ENCODE measurements around the gene SMURF1.

SMURF1 gene

GRCh38 chr7:99180067-99180650 is 36.3 kb upstream of the SMURF1 start:
- no peak overlapping the region for H3K27ac ChIP-seq
- TF ChIP-seq, protein P1, sequence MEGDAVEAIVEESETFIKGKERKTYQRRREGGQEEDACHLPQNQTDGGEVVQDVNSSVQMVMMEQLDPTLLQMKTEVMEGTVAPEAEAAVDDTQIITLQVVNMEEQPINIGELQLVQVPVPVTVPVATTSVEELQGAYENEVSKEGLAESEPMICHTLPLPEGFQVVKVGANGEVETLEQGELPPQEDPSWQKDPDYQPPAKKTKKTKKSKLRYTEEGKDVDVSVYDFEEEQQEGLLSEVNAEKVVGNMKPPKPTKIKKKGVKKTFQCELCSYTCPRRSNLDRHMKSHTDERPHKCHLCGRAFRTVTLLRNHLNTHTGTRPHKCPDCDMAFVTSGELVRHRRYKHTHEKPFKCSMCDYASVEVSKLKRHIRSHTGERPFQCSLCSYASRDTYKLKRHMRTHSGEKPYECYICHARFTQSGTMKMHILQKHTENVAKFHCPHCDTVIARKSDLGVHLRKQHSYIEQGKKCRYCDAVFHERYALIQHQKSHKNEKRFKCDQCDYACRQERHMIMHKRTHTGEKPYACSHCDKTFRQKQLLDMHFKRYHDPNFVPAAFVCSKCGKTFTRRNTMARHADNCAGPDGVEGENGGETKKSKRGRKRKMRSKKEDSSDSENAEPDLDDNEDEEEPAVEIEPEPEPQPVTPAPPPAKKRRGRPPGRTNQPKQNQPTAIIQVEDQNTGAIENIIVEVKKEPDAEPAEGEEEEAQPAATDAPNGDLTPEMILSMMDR (IDR thresholded peaks at IDR 0.05) = no peak
- no peak for TF ChIP-seq ZFX (IDR thresholded peaks at IDR 0.05; ENCODE audit: borderline replicate concordance)

GRCh38 chr7:99177165-99177564 is 33.3 kb upstream of the SMURF1 start:
- TF ChIP-seq ZFX (IDR thresholded peaks at IDR 0.05; ENCODE audit: borderline replicate concordance) = no peak
- no peak overlapping the region for H3K27ac ChIP-seq

- no peak for TF ChIP-seq ZFX (IDR thresholded peaks at IDR 0.05; ENCODE audit: borderline replicate concordance)
- TF ChIP-seq, protein P1 (IDR thresholded peaks at IDR 0.05) = no peak
- no peak overlapping the region for H3K27ac ChIP-seq
Observed at GRCh38 chr7:99173787-99174186, 29.9 kb upstream of the SMURF1 start.

GRCh38 chr7:99171731-99172130 is 27.8 kb upstream of the SMURF1 start:
- TF ChIP-seq, protein P1 (IDR thresholded peaks at IDR 0.05) = no peak
- no peak for TF ChIP-seq ZFX (IDR thresholded peaks at IDR 0.05; ENCODE audit: borderline replicate concordance)

DNA sequence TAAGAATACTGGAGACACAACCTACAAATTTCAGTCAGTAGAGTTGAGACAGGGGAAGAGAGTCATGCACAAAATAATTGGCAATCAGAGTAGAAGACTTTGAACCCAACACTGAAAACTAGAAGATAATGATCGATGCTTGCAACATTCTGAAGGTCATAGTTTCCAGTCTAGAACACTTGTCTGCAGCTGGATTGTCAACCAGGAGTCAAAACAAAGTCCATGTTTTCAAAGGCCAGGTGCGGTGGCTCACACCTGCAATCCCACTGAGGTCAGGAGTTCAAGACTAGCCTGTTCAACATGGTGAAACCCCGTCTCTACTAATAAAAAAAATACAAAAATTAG is 26.8 kb upstream of the SMURF1 start:
- TF ChIP-seq ZFX (IDR thresholded peaks at IDR 0.05; ENCODE audit: borderline replicate concordance) = no peak
- TF ChIP-seq, protein P1 (IDR thresholded peaks at IDR 0.05) = no peak

More at GRCh38 chr7:99171731-99172130, 27.8 kb upstream of the SMURF1 start:
- no peak overlapping the region for H3K27ac ChIP-seq

GRCh38 chr7:99170065-99170729 is 26.3 kb upstream of the SMURF1 start:
- TF ChIP-seq, protein P1 (IDR thresholded peaks at IDR 0.05) = no peak
- TF ChIP-seq ZFX (IDR thresholded peaks at IDR 0.05; ENCODE audit: borderline replicate concordance) = no peak
- H3K27ac ChIP-seq = no peak overlapping the region

More for the DNA sequence above, 26.8 kb upstream of the SMURF1 start:
- no peak overlapping the region for H3K27ac ChIP-seq

- no peak for TF ChIP-seq ZFX (IDR thresholded peaks at IDR 0.05; ENCODE audit: borderline replicate concordance)
- TF ChIP-seq, protein P1 (IDR thresholded peaks at IDR 0.05) = no peak
- no peak overlapping the region for H3K27ac ChIP-seq
Observed at GRCh38 chr7:99167072-99167471, 23.2 kb upstream of the SMURF1 start.
